ENCODE results near the gene LHPP.
A peak's percentile ranks its signal among the peaks of the same experiment; 100 is the strongest.

The LHPP gene

DNA sequence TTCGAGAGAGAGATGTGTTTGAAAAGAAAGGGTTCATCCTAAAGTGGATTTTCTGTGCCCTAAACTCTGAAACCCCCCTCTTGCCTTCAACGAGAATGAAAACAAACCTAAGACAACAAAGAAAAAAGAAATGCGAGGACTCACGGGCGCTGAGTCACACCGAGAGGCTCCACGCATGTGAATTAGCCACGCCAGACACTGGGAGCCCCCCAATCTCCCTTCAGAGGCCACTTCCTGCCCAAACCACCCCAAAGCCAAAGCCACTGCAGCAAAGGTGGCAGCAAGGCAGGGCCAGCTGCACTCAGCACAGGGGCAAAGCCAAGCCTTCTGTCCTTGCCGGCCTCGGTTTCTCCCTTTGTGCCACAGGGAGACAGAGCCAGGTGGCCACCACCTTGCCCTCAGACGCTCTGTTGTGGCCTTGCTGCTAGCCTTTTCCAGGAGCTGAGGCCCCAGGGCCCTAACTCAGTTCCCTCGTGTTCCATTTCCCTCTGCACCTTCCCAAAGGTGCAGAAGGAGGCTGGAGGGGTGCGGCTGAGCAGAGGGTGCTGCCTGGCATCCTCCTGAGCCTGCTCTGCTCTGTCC lies 189.3 kb downstream of the LHPP start:
- no peaks in the 10 kb centered on the region for H3K4me1 ChIP-seq (ENCODE audit: control insufficient read depth, insufficient read depth, low read length)
- H3K27ac ChIP-seq (ENCODE audit: extremely low read depth, low read depth, low read length) = no peak overlapping the region
- ChIA-PET CTCF (no interaction called here), POLR2A (no interaction called here)
- H3K4me3 ChIP-seq (ENCODE audit: low read depth, low read length) = no peak overlapping the region
- peaks cover 0 to 7% of the 10 kb centered on the region in 2 experiments; a peak in 1 of 3 replicates for H3K36me3 ChIP-seq (ENCODE audit: control insufficient read depth in 2 of 2, insufficient read depth in 1 of 2, low read length in 2 of 2)
- TF ChIP-seq ZNF133 (tag by site-specific recombination; IDR thresholded peaks at IDR 0.05) (no peak), ZNF221 (tag by site-specific recombination; IDR thresholded peaks at IDR 0.05; ENCODE audit: borderline replicate concordance) (no peak), ZNF544 (tag by site-specific recombination; IDR thresholded peaks at IDR 0.05) (no peak), TCF7L2 (IDR thresholded peaks at IDR 0.05; ENCODE audit: borderline replicate concordance, low read depth, low read length) (no peak), ZBTB8A (tag by site-specific recombination; IDR thresholded peaks at IDR 0.05) (no peak), ZBTB21 (tag by site-specific recombination; IDR thresholded peaks at IDR 0.05) (no peak), ZNF561 (tag by site-specific recombination; IDR thresholded peaks at IDR 0.05; ENCODE audit: borderline replicate concordance) (no peak), KLF10 (tag by site-specific recombination; IDR thresholded peaks at IDR 0.05) (no peak)
- TF ChIP-seq, protein P1, sequence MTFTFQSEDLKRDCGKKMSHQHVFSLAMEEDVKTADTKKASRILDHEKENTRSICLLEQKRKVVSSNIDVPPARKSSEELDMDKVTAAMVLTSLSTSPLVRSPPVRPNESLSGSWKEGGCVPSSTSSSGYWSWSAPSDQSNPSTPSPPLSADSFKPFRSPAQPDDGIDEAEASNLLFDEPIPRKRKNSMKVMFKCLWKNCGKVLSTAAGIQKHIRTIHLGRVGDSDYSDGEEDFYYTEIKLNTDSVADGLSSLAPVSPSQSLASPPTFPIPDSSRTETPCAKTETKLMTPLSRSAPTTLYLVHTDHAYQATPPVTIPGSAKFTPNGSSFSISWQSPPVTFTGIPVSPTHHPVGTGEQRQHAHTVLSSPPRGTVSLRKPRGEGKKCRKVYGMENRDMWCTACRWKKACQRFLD (tag by site-specific recombination; IDR thresholded peaks at IDR 0.05) = no peak
- TF ChIP-seq, protein P2, sequence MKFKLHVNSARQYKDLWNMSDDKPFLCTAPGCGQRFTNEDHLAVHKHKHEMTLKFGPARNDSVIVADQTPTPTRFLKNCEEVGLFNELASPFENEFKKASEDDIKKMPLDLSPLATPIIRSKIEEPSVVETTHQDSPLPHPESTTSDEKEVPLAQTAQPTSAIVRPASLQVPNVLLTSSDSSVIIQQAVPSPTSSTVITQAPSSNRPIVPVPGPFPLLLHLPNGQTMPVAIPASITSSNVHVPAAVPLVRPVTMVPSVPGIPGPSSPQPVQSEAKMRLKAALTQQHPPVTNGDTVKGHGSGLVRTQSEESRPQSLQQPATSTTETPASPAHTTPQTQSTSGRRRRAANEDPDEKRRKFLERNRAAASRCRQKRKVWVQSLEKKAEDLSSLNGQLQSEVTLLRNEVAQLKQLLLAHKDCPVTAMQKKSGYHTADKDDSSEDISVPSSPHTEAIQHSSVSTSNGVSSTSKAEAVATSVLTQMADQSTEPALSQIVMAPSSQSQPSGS (tag by site-specific recombination; IDR thresholded peaks at IDR 0.05; ENCODE audit: low read depth) = no peak
- H3K9me3 ChIP-seq (ENCODE audit: control insufficient read depth, insufficient read depth, low read depth, low read length) = no peaks in the 10 kb centered on the region

- no peak for TF ChIP-seq ZNF133 (tag by site-specific recombination; IDR thresholded peaks at IDR 0.05)
- peak; percentile 45 for TF ChIP-seq ZIC2 (tag by site-specific recombination; IDR thresholded peaks at IDR 0.05)
- Histone ChIP-seq H3K4me1 (ENCODE audit: control insufficient read depth, insufficient read depth, low read length) (no peaks in the 10 kb centered on the region), H3K27ac (ENCODE audit: extremely low read depth, low read depth, low read length) (no peak overlapping the region), H3K9me3 (ENCODE audit: control insufficient read depth, insufficient read depth, low read depth, low read length) (no peaks in the 10 kb centered on the region), H3K36me3 (ENCODE audit: control insufficient read depth in 2 of 2, insufficient read depth in 1 of 2, low read length in 2 of 2) (peaks cover 0 to 11% of the 10 kb centered on the region in 2 experiments; a peak in 1 of 3 replicates), H3K4me3 (ENCODE audit: low read depth, low read length) (no peak overlapping the region)
- CTCF ChIA-PET = no interaction called here
- POLR2A ChIA-PET = no interaction called here
Observed at GRCh38 chr10:124651402-124651891, 189.8 kb downstream of the LHPP start.

GRCh38 chr10:124652200-124652599 lies 190.6 kb downstream of the LHPP start:
- H3K36me3 ChIP-seq (ENCODE audit: control insufficient read depth in 2 of 2, insufficient read depth in 1 of 2, low read length in 2 of 2) = peaks cover 0 to 12% of the 10 kb centered on the region in 2 experiments; a peak in 1 of 3 replicates
- TF ChIP-seq, protein P3, sequence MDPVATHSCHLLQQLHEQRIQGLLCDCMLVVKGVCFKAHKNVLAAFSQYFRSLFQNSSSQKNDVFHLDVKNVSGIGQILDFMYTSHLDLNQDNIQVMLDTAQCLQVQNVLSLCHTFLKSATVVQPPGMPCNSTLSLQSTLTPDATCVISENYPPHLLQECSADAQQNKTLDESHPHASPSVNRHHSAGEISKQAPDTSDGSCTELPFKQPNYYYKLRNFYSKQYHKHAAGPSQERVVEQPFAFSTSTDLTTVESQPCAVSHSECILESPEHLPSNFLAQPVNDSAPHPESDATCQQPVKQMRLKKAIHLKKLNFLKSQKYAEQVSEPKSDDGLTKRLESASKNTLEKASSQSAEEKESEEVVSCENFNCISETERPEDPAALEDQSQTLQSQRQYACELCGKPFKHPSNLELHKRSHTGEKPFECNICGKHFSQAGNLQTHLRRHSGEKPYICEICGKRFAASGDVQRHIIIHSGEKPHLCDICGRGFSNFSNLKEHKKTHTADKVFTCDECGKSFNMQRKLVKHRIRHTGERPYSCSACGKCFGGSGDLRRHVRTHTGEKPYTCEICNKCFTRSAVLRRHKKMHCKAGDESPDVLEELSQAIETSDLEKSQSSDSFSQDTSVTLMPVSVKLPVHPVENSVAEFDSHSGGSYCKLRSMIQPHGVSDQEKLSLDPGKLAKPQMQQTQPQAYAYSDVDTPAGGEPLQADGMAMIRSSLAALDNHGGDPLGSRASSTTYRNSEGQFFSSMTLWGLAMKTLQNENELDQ (tag by site-specific recombination; IDR thresholded peaks at IDR 0.05; ENCODE audit: low read depth) = no peak
- no peak for TF ChIP-seq ZNF404 (tag by site-specific recombination; IDR thresholded peaks at IDR 0.05)
- no peak for TF ChIP-seq ZNF473 (tag by site-specific recombination; IDR thresholded peaks at IDR 0.05)
- TF ChIP-seq ZFP69B (tag by site-specific recombination; IDR thresholded peaks at IDR 0.05) = no peak
- TF ChIP-seq ZBTB6 (tag by site-specific recombination; IDR thresholded peaks at IDR 0.05) = no peak
- TF ChIP-seq SP3 (tag by site-specific recombination; IDR thresholded peaks at IDR 0.05) = no peak
- TF ChIP-seq ZNF692 (tag by site-specific recombination; IDR thresholded peaks at IDR 0.05) = no peak
- TF ChIP-seq ZNF148 (tag by site-specific recombination; IDR thresholded peaks at IDR 0.05; ENCODE audit: borderline replicate concordance) = no peak
- TF ChIP-seq ZBTB7A (tag by site-specific recombination; IDR thresholded peaks at IDR 0.05; ENCODE audit: low read depth) = no peak
- TF ChIP-seq ZNF670 (tag by site-specific recombination; IDR thresholded peaks at IDR 0.05; ENCODE audit: low read depth) = no peak
- no peak for TF ChIP-seq ZNF19 (tag by site-specific recombination; IDR thresholded peaks at IDR 0.05; ENCODE audit: low read depth)

More at GRCh38 chr10:124652200-124652599, 190.6 kb downstream of the LHPP start:
- ChIA-PET POLR2A (no interaction called here), CTCF (no interaction called here)
- Histone ChIP-seq H3K4me3 (ENCODE audit: low read depth, low read length) (no peak overlapping the region), H3K9me3 (ENCODE audit: control insufficient read depth, insufficient read depth, low read depth, low read length) (no peaks in the 10 kb centered on the region), H3K27ac (ENCODE audit: extremely low read depth, low read depth, low read length) (no peak overlapping the region), H3K4me1 (ENCODE audit: control insufficient read depth, insufficient read depth, low read length) (no peaks in the 10 kb centered on the region)
